H1 (cell line): ENCODE data around the gene ARHGEF28. TPM values are rescaled to one million over a fixed set of nuclear protein-coding genes. Genes with fewer than 3 reads are reported as not detected.

ENCODE experiments used
- CHD1 ChIP-seq: IDR thresholded peaks from 2 replicates; pipeline ENCODE4 v1.6.1; 2012; ENCODE audit warnings: low read depth, low read length, improper control_type of control experiment
- CTBP2 ChIP-seq: IDR thresholded peaks from 2 replicates; pipeline ENCODE4 v1.7.0; 2011; ENCODE audit warnings: borderline replicate concordance, mild to moderate bottlenecking, moderate library complexity, mixed read lengths, low read length; ENCODE audit not compliant: insufficient read depth, insufficient read length
- EZH2 ChIP-seq: fragments of 200-600 bp; sonication (generic); IDR thresholded peaks from 2 replicates; pipeline ENCODE4 v1.7.1; 2012; ENCODE audit warnings: low read depth, mild to moderate bottlenecking, moderate library complexity, low read length, inconsistent platforms; ENCODE audit not compliant: severe bottlenecking
- GABPA ChIP-seq: IDR thresholded peaks from 2 replicates; pipeline ENCODE4 v1.6.1; 2011; ENCODE audit warnings: mild to moderate bottlenecking, low read length, moderate library complexity, borderline replicate concordance; ENCODE audit not compliant: insufficient read depth
- GTF2F1 ChIP-seq: IDR thresholded peaks from 2 replicates; pipeline ENCODE4 v1.6.1; 2012; ENCODE audit warnings: low read depth, low read length, improper control_type of control experiment, borderline replicate concordance
- KDM5A ChIP-seq: fragments of 200-600 bp; IDR thresholded peaks from 2 replicates; pipeline ENCODE4 v1.7.1; 2012; ENCODE audit warnings: mild to moderate bottlenecking, low read length, inconsistent platforms, mixed read lengths
- NRF1 ChIP-seq: IDR thresholded peaks from 2 replicates; pipeline ENCODE4 v1.6.1; 2011; ENCODE audit warnings: mild to moderate bottlenecking, low read depth, low read length, improper control_type of control experiment
- POU5F1 ChIP-seq: IDR thresholded peaks from 2 replicates; pipeline ENCODE4 v1.6.1; 2011; ENCODE audit warnings: low read depth, mild to moderate bottlenecking, low read length, moderate library complexity
- SP1 ChIP-seq: IDR thresholded peaks from 2 replicates; pipeline ENCODE4 v1.6.1; 2011; ENCODE audit warnings: low read depth, low read length
- ZNF274 ChIP-seq: IDR thresholded peaks from 2 replicates; pipeline ENCODE4 v1.7.0; 2012; ENCODE audit warnings: low read length, borderline replicate concordance; ENCODE audit errors: extremely low read depth
- polyA plus RNA-seq, 7 experiments: library from polyadenylated mRNA; depleted of rRNA in 3 of 7; stranded (reverse) in 5 of 7; unstranded in 2 of 7; fragments of >200 nt in 5 of 7; fragments of 200-250 nt in 2 of 7; gene quantifications; 1 replicate in 5 of 7; 2 replicates in 1 of 7; 4 replicates in 1 of 7; pipeline versions ENCODE4 v1.2.1 to v1.2.3, GENCODE V29; 2011 to 2013; ENCODE audit warnings: missing spikeins in 2 of 7, mixed read lengths in 2 of 7
- total RNA-seq: library from RNA; stranded (reverse); fragmentation: NEBNext Ultra II Directional; extraction: Animal tissue kit (Norgen Biotek cat#: 25700); gene quantifications from 2 replicates; pipeline ENCODE4 v1.2.1, GENCODE V29; 2021
- TF ChIP-seq, protein P1 (sequence below): fragments of 300-600 bp; sonication (generic); IDR thresholded peaks from 2 replicates; pipeline ENCODE4 v1.7.1; 2012; ENCODE audit warnings: low read length, moderate library complexity, mild to moderate bottlenecking, inconsistent platforms; ENCODE audit not compliant: insufficient replicate concordance

Gene ARHGEF28
- total and polyA plus RNA-seq, 2 of the 8 experiments (the other 6 are each of a cell fraction or from before 2014, with no cell fraction given) = 0.33 to 1.0 TPM

DNA sequence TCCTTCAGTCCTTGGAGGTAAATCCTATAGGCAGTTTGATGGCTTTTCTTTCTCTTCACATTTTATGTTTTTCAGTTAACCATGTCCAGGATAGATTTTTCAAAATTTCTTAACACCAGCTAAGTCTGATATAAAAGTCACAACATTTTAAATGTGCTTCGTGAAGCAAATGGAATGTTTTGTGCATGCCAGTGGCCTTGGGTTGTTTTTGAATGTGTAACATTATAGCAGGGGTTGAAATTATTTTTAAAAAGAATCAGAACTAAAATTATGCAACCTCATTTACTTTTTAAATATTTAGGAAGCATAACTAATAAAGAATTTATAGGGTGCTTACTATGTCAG, 201.1 kb downstream of the ARHGEF28 start (continued):
- TF ChIP-seq, protein P1, sequence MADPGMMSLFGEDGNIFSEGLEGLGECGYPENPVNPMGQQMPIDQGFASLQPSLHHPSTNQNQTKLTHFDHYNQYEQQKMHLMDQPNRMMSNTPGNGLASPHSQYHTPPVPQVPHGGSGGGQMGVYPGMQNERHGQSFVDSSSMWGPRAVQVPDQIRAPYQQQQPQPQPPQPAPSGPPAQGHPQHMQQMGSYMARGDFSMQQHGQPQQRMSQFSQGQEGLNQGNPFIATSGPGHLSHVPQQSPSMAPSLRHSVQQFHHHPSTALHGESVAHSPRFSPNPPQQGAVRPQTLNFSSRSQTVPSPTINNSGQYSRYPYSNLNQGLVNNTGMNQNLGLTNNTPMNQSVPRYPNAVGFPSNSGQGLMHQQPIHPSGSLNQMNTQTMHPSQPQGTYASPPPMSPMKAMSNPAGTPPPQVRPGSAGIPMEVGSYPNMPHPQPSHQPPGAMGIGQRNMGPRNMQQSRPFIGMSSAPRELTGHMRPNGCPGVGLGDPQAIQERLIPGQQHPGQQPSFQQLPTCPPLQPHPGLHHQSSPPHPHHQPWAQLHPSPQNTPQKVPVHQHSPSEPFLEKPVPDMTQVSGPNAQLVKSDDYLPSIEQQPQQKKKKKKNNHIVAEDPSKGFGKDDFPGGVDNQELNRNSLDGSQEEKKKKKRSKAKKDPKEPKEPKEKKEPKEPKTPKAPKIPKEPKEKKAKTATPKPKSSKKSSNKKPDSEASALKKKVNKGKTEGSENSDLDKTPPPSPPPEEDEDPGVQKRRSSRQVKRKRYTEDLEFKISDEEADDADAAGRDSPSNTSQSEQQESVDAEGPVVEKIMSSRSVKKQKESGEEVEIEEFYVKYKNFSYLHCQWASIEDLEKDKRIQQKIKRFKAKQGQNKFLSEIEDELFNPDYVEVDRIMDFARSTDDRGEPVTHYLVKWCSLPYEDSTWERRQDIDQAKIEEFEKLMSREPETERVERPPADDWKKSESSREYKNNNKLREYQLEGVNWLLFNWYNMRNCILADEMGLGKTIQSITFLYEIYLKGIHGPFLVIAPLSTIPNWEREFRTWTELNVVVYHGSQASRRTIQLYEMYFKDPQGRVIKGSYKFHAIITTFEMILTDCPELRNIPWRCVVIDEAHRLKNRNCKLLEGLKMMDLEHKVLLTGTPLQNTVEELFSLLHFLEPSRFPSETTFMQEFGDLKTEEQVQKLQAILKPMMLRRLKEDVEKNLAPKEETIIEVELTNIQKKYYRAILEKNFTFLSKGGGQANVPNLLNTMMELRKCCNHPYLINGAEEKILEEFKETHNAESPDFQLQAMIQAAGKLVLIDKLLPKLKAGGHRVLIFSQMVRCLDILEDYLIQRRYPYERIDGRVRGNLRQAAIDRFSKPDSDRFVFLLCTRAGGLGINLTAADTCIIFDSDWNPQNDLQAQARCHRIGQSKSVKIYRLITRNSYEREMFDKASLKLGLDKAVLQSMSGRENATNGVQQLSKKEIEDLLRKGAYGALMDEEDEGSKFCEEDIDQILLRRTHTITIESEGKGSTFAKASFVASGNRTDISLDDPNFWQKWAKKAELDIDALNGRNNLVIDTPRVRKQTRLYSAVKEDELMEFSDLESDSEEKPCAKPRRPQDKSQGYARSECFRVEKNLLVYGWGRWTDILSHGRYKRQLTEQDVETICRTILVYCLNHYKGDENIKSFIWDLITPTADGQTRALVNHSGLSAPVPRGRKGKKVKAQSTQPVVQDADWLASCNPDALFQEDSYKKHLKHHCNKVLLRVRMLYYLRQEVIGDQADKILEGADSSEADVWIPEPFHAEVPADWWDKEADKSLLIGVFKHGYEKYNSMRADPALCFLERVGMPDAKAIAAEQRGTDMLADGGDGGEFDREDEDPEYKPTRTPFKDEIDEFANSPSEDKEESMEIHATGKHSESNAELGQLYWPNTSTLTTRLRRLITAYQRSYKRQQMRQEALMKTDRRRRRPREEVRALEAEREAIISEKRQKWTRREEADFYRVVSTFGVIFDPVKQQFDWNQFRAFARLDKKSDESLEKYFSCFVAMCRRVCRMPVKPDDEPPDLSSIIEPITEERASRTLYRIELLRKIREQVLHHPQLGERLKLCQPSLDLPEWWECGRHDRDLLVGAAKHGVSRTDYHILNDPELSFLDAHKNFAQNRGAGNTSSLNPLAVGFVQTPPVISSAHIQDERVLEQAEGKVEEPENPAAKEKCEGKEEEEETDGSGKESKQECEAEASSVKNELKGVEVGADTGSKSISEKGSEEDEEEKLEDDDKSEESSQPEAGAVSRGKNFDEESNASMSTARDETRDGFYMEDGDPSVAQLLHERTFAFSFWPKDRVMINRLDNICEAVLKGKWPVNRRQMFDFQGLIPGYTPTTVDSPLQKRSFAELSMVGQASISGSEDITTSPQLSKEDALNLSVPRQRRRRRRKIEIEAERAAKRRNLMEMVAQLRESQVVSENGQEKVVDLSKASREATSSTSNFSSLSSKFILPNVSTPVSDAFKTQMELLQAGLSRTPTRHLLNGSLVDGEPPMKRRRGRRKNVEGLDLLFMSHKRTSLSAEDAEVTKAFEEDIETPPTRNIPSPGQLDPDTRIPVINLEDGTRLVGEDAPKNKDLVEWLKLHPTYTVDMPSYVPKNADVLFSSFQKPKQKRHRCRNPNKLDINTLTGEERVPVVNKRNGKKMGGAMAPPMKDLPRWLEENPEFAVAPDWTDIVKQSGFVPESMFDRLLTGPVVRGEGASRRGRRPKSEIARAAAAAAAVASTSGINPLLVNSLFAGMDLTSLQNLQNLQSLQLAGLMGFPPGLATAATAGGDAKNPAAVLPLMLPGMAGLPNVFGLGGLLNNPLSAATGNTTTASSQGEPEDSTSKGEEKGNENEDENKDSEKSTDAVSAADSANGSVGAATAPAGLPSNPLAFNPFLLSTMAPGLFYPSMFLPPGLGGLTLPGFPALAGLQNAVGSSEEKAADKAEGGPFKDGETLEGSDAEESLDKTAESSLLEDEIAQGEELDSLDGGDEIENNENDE = no peak
- TF ChIP-seq NRF1 = no peak
- TF ChIP-seq GABPA = no peak
- no peak for TF ChIP-seq ZNF274
- TF ChIP-seq KDM5A = no peak
- TF ChIP-seq EZH2 = no peak
- TF ChIP-seq CHD1 = no peak
- no peak for TF ChIP-seq POU5F1
- no peak for TF ChIP-seq GTF2F1
- TF ChIP-seq SP1 = no peak
- TF ChIP-seq CTBP2 = no peak
